Skeletal muscle satellite cell (primary cell): ENCODE measurements around the gene SYNDIG1.

Experiments
- H3K27me3 ChIP-seq: 2 replicates; pipeline ENCODE4 v1.7.0; 2013; ENCODE audit warnings: low read length; ENCODE audit not compliant: control insufficient read depth, insufficient read depth
- H3K36me3 ChIP-seq: 2 replicates; pipeline ENCODE4 v1.7.0; 2013; ENCODE audit warnings: mild to moderate bottlenecking, control low read depth, low read length; ENCODE audit not compliant: insufficient read depth
- H3K4me1 ChIP-seq: 2 replicates; pipeline ENCODE4 v1.7.0; 2013; ENCODE audit warnings: low read length; ENCODE audit not compliant: control insufficient read depth, insufficient read depth
- H3K4me2 ChIP-seq: 2 replicates; pipeline ENCODE4 v1.7.0; 2013; ENCODE audit warnings: mild to moderate bottlenecking, low read length
- H3K4me3 ChIP-seq: 2 replicates; pipeline ENCODE4 v1.7.0; 2013; ENCODE audit warnings: low read length
- H3K9ac ChIP-seq: 2 replicates; pipeline ENCODE4 v1.7.0; 2013; ENCODE audit warnings: mild to moderate bottlenecking, low read depth, low read length, moderate library complexity
- H3K9me3 ChIP-seq: replicated peaks from 2 replicates; pipeline ENCODE4 v1.7.0; 2013; ENCODE audit warnings: mild to moderate bottlenecking, control low read depth, low read length

SYNDIG1 gene

DNA sequence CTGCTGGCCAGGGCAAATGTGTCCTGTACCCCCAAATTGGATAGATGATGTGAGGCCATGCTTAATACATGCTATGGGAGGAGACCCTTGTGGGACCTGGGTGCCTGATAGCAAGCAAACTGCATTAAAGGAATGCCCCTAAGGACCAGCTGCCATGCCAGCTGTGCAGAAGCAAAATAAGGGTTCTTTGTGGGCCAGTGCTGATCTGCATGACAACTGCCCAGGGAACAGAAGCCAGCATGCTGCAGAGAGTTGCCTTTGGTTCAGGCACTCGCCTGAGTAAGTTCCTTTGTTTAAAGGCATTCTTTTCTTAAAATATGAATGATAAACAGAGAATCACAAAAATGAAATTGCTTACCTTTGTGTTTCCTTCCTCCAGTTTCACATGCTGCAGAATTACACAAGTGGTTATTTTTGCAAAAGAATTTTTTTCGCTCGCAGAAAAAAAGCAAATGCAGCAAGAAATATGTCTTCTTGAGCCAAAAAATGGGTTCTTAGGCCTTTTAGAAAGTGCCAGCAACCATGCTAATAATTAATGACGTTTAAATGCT lies 6.9 kb upstream of the SYNDIG1 start:
- Histone ChIP-seq H3K27me3 (peaks cover 22% of the 10 kb centered on the region), H3K9me3 (no peaks in the 10 kb centered on the region), H3K4me3 (no peak overlapping the region), H3K36me3 (no peaks in the 10 kb centered on the region), H3K9ac (no peak overlapping the region), H3K4me1 (no peaks in the 10 kb centered on the region), H3K4me2 (no peak overlapping the region)

DNA sequence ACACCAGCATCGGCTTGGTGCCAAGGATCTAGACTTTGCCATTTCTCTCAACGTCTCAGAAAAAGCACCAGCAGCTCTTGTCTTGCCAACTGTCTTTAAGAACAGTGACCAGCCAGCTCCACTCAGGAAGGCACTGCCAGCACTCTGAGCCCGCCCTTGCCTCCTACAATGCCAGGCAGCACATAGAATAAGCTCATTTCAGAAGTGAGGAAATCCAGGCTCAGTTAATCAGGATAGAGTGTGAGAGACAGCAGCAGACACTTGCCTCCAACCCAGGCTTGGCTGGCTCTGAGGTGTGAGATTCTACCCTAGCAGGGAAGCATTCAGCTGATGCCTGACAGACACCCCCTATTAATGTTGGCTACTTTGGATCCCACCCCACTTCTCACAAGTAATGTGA lies 4.3 kb upstream of the SYNDIG1 start:
- Histone ChIP-seq H3K4me1 (no peaks in the 10 kb centered on the region), H3K9ac (no peak overlapping the region), H3K4me2 (no peak overlapping the region), H3K9me3 (no peaks in the 10 kb centered on the region), H3K4me3 (no peak overlapping the region), H3K27me3 (peaks cover 42% of the 10 kb centered on the region), H3K36me3 (no peaks in the 10 kb centered on the region)

DNA sequence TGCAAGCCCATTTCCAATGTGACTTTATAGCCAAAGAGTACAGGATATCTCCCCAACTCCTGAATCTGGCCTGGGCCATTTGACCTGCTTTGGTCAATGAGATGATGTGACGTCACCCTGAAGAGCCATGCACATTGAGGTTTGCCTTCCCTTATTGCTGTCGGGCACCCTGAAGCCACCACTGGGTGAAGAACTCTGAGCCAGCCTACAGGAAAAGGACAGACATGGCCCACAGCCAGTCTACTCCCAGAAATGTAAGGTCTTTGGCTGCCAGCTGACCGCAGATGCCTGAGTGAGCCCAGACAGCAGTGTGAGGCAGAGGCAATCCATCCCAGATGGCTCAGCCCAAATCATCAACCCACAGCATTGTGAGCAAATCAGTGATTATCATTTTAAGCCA lies 3.7 kb upstream of the SYNDIG1 start:
- no peak overlapping the region for H3K4me3 ChIP-seq
- H3K9me3 ChIP-seq = no peaks in the 10 kb centered on the region
- peaks cover 48% of the 10 kb centered on the region for H3K27me3 ChIP-seq
- H3K9ac ChIP-seq = no peak overlapping the region
- no peaks in the 10 kb centered on the region for H3K36me3 ChIP-seq
- H3K4me2 ChIP-seq = no peak overlapping the region
- no peaks in the 10 kb centered on the region for H3K4me1 ChIP-seq

DNA sequence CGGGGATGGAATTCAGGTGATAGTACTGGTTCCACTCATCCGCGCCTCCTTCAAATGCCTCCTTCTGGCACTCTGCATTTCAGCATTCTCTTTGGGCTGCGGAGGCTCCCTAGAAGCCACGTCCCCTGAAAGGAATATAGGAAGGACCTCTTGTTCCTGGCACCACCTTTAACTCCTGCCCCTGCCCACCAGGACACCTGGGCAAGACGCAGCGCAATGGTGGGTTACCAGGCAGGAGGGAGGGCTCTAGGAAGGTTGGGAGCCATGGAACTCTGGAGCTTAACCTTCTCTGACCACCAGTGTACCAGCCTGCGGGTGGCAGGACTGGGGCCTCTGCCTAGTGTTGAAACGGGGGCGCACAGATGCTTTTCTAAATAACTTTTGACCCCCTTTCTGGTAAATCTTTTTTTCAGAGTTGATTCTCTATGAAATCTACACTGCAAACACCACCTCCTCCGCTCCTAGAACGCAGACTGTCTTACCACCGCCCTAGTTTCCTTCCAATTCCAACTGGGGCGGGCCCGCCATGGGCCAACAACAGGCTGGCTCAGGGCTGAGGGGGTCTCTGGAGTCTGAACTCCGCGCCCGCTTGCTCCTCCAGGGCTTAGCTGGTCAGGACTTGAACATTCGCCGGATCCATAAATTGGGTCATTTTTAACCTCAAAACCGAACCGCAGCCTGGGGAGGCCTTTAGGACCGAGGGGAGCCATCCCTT lies 871 bp upstream of the SYNDIG1 start:
- Histone ChIP-seq H3K9me3 (no peaks in the 10 kb centered on the region), H3K4me1 (no peaks in the 10 kb centered on the region), H3K4me3 (no peak overlapping the region), H3K36me3 (no peaks in the 10 kb centered on the region), H3K27me3 (peaks cover 74% of the 10 kb centered on the region), H3K9ac (no peak overlapping the region), H3K4me2 (no peak overlapping the region)

DNA sequence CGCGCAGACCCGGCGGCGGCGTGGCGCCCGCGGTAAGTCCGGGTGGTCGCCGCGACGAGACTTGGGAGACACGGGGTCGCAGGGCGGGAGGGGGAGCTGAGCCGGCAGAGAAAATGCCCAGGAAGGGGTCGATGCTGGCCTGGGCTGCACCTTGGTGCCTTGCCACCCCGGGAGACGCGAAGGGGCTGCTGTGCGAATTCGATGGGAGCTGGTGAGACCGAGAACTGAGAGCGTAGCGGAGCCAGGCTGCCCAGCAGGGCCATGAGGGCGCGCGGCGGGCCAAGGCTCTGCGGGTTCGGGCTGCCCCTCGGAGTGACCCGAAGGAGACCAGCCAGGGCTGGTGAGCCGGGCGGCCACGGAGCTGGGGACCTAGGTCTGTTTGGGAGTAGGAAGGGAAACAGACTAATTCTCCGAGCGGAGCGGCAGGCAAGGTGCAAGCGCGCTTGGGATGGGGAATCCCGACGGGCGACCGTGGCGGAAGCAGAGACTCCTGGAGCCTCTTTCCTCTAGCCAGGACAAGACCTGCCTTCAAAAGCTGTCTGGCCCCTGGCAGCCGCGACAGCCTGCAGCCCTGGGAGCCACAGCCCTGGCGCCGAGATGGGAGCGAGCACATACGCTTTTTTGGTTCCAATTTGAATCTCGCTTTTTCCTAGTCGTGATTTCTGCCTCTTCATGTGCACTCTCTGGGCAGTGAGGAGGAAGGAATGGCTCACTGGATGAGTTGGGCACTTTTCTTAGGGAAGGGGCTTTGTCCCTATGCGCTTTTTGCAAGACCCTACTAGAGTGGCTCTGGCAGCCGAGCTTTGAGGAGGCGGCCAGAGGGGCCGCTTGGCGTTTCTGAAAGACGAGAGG lies 691 bp downstream of the SYNDIG1 start:
- H3K27me3 ChIP-seq = peaks cover 71% of the 10 kb centered on the region
- H3K4me3 ChIP-seq = no peak overlapping the region
- no peak overlapping the region for H3K9ac ChIP-seq

DNA sequence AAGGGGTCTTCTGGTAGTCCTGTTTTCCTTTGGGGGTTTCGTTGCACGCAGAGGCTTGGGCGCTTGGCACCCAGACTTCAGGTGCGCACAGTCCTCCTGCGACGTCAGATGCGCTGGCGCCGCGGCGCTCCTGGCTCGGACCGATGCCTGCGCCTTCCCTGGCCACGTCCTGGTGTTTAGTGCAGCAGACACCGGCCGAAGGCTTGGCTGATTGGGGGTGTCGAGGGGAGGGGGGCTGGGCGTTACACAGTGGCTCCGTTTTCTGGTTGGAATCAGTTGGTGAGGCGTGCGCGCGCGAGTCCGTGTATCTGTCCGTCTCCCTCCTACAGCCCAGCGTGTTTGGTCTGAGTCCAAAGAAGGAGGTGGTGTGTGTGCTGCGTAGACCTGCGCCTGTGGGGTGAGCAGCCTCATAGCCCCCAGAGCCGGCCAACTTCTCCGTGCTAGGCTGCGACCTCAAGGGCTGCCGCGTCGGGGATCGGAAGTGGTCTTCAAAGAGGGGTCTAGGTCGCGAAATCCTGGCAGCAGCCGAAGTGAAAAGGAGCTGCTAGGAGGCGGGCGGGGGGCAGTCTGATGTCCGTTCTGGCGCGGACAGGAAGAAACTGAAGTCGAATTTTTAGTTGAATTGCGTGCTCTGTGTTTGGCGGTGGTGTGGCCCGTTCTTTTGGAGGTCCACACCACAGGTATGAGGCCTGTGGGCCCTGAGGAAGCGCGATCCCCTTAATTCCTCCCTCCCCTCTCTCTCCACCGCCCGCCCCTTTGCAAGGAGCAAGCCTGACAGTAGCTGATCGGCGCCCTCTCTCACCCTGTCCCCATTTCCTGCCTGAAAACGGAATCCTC lies 1.5 kb downstream of the SYNDIG1 start:
- Histone ChIP-seq H3K4me1 (no peaks in the 10 kb centered on the region), H3K27me3 (peaks cover 69% of the 10 kb centered on the region), H3K9ac (no peak overlapping the region), H3K36me3 (no peaks in the 10 kb centered on the region), H3K9me3 (no peaks in the 10 kb centered on the region), H3K4me3 (no peak overlapping the region), H3K4me2 (no peak overlapping the region)

More for the DNA sequence above, 691 bp downstream of the SYNDIG1 start:
- no peaks in the 10 kb centered on the region for H3K9me3 ChIP-seq
- H3K4me1 ChIP-seq = no peaks in the 10 kb centered on the region
- no peaks in the 10 kb centered on the region for H3K36me3 ChIP-seq
- peak overlapping the region; percentile 29 for H3K4me2 ChIP-seq

DNA sequence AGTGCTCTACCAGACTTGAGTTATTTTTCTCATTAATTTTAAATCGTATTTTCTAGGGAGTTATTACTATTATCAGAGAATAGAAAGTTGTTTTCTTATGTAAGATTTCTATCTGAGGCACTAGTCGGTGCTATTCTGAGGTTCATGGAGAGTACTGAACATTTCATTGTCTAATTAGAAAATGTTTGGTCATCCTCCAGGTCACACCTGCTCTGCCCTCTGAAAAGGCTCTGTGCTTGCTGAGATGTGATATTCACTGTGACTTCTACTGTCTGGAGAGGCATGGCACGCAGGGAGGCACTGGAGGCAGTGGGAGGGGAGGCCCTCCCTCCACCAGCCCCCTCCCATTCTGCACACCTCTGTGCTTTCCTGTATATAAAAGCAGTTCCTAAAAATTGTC lies 3.0 kb downstream of the SYNDIG1 start:
- H3K9ac ChIP-seq = no peak overlapping the region
- H3K27me3 ChIP-seq = peaks cover 57% of the 10 kb centered on the region
- H3K4me1 ChIP-seq = no peaks in the 10 kb centered on the region
- H3K4me3 ChIP-seq = no peak overlapping the region
- H3K9me3 ChIP-seq = no peaks in the 10 kb centered on the region
- no peaks in the 10 kb centered on the region for H3K36me3 ChIP-seq
- H3K4me2 ChIP-seq = no peak overlapping the region

DNA sequence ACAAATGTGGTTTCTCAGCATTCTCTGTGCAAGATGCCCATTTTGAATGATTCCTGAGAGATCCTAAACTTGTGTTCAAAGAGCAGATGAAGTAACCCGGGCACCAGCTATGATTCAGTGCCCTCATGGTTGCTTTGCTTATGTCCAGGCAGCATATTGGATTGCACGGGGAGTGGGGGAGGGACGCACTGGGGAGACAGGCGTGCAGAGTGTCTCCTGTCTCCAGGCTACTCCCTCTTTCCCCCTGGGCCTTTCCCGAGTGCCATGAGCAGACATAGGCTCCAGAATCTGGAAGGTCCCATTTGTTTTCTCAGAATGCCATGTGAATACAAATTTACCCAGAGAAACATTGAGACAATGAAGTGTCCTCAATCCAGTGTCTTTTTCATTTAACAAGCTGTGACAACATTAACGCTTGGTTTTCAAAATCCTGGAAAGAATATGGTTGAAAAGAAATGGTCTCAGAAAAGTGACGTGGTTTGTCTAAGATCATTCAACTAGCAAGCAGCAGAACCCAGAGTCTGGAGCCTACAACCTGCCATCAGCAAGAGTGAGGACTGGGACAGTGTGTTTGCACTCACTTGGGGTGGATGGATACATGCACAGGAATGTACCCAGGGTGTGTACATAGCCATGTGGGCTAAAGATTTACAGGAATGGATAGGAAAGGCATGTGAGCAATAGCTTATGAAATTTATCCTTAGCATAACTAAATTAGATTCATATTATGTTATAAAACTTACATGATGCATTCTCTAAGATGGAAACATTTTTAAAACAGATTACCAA lies 4.2 kb downstream of the SYNDIG1 start:
- no peaks in the 10 kb centered on the region for H3K9me3 ChIP-seq
- H3K4me2 ChIP-seq = no peak overlapping the region
- H3K4me3 ChIP-seq = no peak overlapping the region
- H3K9ac ChIP-seq = no peak overlapping the region
- H3K4me1 ChIP-seq = no peaks in the 10 kb centered on the region
- H3K36me3 ChIP-seq = no peaks in the 10 kb centered on the region
- peaks cover 47% of the 10 kb centered on the region for H3K27me3 ChIP-seq

DNA sequence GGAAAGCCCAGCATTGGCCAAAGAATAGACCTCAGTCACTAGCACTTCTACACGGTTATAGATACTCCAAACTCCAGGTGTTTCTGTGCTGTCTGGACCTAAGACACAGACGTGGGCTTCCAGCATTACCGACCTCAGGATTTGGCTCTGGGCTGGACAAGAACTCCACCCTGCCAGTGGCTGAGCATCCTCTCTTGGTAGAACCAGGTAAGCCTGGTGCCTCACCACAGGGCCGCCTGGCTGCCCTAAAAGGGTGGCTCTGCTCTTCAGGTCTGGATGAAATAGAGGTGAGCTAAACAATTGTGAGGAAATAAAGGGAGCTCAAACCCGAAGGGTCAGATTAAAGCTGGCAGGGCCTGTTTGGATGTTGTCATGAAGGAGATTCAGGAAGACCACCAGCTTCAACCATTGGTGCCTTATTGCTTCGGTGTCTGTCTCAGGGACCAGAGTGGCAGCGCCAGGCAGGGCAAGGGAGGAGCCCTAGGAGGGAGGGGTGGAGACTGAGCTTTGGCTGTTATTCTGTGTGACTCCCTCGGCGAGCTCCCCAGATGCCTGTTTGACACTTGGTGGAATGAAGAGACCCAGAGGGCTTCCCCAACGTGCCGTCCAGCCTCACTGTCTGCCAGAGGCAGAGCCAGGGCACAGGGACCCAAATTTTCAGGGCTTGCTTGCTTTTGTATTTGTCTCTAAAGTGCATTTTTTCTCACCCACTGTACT lies 8.6 kb downstream of the SYNDIG1 start:
- no peak overlapping the region for H3K4me2 ChIP-seq
- peaks cover 14% of the 10 kb centered on the region for H3K27me3 ChIP-seq
- no peaks in the 10 kb centered on the region for H3K4me1 ChIP-seq
- H3K9me3 ChIP-seq = no peaks in the 10 kb centered on the region
- H3K36me3 ChIP-seq = no peaks in the 10 kb centered on the region
- H3K9ac ChIP-seq = no peak overlapping the region
- no peak overlapping the region for H3K4me3 ChIP-seq

DNA sequence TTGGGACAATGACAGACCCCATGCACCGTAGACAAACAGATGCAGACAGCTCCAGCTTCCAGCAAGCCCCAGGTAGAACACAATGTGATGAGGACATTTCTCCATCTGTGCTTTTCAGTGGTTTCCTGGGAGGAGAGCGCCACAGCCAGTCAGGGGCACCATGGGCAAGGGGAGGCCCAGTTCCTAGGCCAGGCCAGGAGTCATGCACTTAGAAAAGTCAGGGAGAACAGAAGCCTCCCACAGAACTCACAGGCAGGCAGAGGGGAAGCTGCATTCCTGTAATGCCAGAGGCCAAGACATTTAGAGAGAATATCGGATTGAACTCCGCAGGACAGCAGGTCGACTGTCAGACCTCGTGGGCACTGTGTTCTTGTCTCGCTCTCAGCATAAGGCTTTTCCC lies 9.2 kb downstream of the SYNDIG1 start:
- no peaks in the 10 kb centered on the region for H3K9me3 ChIP-seq
- no peaks in the 10 kb centered on the region for H3K36me3 ChIP-seq
- peaks cover 10% of the 10 kb centered on the region for H3K27me3 ChIP-seq
- H3K9ac ChIP-seq = no peak overlapping the region
- no peak overlapping the region for H3K4me3 ChIP-seq
- H3K4me2 ChIP-seq = no peak overlapping the region
- H3K4me1 ChIP-seq = no peaks in the 10 kb centered on the region
